ENCODE results near the gene C4orf36. TPM values are rescaled to one million over a fixed set of nuclear protein-coding genes. Genes with fewer than 3 reads are reported as not detected.
A peak's percentile ranks its signal among the peaks of the same experiment; 100 is the strongest.

C4orf36 gene
- total RNA-seq (2021): 3.1 and 5.3 TPM in 2 replicates
- percentile 44 among the genes with signal in this experiment for Bru-seq, nascent RNA
- BruChase-seq, experiment 1, labeled RNA remaining after a 2-hour chase: percentile 40 among the genes with signal in this experiment
- percentile 46 among the genes with signal in this experiment for BruChase-seq, experiment 2, labeled RNA remaining after a 6-hour chase
- long read RNA-seq, partial matches to known transcripts: 0 of 7 reads
- long read RNA-seq, other reads (novel, unspliced or antisense): 6 of 7 reads

DNA sequence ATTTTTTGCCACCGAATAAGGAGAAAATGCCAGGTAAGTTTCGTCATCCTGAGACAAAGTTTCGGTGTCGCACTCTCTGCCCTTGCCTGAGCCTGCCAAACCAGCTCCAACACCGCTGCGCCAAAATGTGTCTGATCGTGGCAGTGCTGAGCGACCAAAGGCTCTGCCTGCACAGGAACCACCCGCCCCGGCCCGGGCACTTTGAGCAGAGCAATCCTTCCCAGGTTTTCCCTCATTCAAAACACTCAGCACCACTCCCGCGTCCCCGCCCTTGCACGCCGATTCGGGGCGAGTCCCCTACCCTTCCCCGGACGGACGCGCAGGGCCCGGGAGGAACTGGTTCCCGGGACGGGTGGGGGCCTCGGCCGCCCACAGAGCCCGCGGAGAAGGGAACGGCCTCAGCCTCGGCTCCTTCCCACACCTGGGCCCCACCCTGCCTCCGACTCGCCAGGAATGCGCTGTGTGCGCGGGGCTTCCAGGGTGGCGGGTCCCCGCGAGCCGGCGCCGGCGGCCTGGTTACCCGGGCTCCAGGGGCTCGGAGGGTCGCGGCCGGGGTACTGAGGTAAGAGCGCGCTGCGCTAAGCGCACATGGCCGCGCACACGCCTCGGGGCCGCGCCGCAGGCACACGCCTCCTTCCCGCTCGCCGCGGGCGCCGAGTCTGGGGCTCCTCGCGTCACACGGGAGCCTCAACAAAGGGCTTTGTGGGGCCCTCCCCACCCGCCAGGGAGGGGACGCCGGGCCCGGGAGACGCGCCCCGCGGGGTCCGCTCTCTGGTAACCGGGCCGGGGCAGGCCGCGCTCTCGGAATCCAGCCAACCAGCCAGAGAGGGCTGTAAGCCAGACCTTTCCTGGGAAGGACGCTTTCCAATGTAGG, at the start of gene C4orf36:
Gene C4orf36 (minus strand): TSS at position 661 of the 874 bp plus-strand sequence. CDS start 902 bp downstream, outside the sequence.
- peak within 1 kb of the TSS; percentile 60 for H3K4me3 ChIP-seq (ENCODE audit: low read depth, low read length, poor library complexity, severe bottlenecking)
- peak; percentile 80 for DNase-seq (ENCODE audit: low spot score)
- POLR2A ChIA-PET (ENCODE audit: low non-redundant PET): no interaction called here
- H3K9me3 ChIP-seq (ENCODE audit: low read depth, low read length, poor library complexity, severe bottlenecking): no peaks in the 10 kb centered on the region
- intact Hi-C loops (cut with micrococcal nuclease; ENCODE audit: unreplicated experiment): loop anchor here (5.0 kb wide), 1 partner anchor 295 kb away; no protein-coding TSS in a partner anchor
- no peaks in the 10 kb centered on the region for H3K27me3 ChIP-seq (replicated peaks; ENCODE audit: insufficient read depth, low read depth, low read length, poor library complexity)
- BruUV-seq (replicated peaks): no TSS peak
- peaks cover 17% of the 10 kb centered on the region for H3K4me1 ChIP-seq (ENCODE audit: insufficient read depth, low read length, poor library complexity, severe bottlenecking)
- CTCF ChIA-PET: interaction anchor here (1.0 kb wide), 1 partner anchor 396 kb away, joined by 4 read pairs; no protein-coding TSS in a partner anchor
- TF ChIP-seq, protein P1, sequence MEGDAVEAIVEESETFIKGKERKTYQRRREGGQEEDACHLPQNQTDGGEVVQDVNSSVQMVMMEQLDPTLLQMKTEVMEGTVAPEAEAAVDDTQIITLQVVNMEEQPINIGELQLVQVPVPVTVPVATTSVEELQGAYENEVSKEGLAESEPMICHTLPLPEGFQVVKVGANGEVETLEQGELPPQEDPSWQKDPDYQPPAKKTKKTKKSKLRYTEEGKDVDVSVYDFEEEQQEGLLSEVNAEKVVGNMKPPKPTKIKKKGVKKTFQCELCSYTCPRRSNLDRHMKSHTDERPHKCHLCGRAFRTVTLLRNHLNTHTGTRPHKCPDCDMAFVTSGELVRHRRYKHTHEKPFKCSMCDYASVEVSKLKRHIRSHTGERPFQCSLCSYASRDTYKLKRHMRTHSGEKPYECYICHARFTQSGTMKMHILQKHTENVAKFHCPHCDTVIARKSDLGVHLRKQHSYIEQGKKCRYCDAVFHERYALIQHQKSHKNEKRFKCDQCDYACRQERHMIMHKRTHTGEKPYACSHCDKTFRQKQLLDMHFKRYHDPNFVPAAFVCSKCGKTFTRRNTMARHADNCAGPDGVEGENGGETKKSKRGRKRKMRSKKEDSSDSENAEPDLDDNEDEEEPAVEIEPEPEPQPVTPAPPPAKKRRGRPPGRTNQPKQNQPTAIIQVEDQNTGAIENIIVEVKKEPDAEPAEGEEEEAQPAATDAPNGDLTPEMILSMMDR (conservative IDR thresholded peaks at IDR 0.05; ENCODE audit: low read depth, low read length): no peak
- TF ChIP-seq EZH2 (IDR thresholded peaks at IDR 0.05; ENCODE audit: borderline replicate concordance, low read depth, low read length, poor library complexity, severe bottlenecking): no peak
- peak within 1 kb of the TSS; percentile 89 for H3K27ac ChIP-seq (ENCODE audit: low read depth, low read length, poor library complexity, severe bottlenecking)
- H3K36me3 ChIP-seq (ENCODE audit: insufficient read depth, low read length, poor library complexity, severe bottlenecking): no peaks in the 10 kb centered on the region

- Histone ChIP-seq H3K4me1 (ENCODE audit: insufficient read depth, low read length, poor library complexity, severe bottlenecking) (peaks cover 9% of the 10 kb centered on the region), H3K36me3 (ENCODE audit: insufficient read depth, low read length, poor library complexity, severe bottlenecking) (no peaks in the 10 kb centered on the region), H3K27me3 (replicated peaks; ENCODE audit: insufficient read depth, low read depth, low read length, poor library complexity) (no peaks in the 10 kb centered on the region), H3K27ac (ENCODE audit: low read depth, low read length, poor library complexity, severe bottlenecking) (no peak overlapping the region), H3K4me3 (ENCODE audit: low read depth, low read length, poor library complexity, severe bottlenecking) (no peak overlapping the region), H3K9me3 (ENCODE audit: low read depth, low read length, poor library complexity, severe bottlenecking) (no peaks in the 10 kb centered on the region)
- TF ChIP-seq, protein P1 (conservative IDR thresholded peaks at IDR 0.05; ENCODE audit: low read depth, low read length): no peak
- no peak for TF ChIP-seq EZH2 (IDR thresholded peaks at IDR 0.05; ENCODE audit: borderline replicate concordance, low read depth, low read length, poor library complexity, severe bottlenecking)
- ChIA-PET POLR2A (ENCODE audit: low non-redundant PET) (interaction anchor here (0.6 kb wide), 1 partner anchor 1030 kb away, joined by 8 read pairs; no protein-coding TSS in a partner anchor), CTCF (no interaction called here)
- intact Hi-C loops (cut with micrococcal nuclease; ENCODE audit: unreplicated experiment): no loop called here
- BruUV-seq (replicated peaks): no TSS peak
- DNase-seq (ENCODE audit: low spot score): no peak
Observed at GRCh38 chr4:86940920-86941460, 48.8 kb upstream of the C4orf36 start.

GRCh38 chr4:86939729-86940575, 47.7 kb upstream of the C4orf36 start:
- Histone ChIP-seq H3K36me3 (ENCODE audit: insufficient read depth, low read length, poor library complexity, severe bottlenecking) (no peaks in the 10 kb centered on the region), H3K4me3 (ENCODE audit: low read depth, low read length, poor library complexity, severe bottlenecking) (no peak overlapping the region), H3K4me1 (ENCODE audit: insufficient read depth, low read length, poor library complexity, severe bottlenecking) (peaks cover 9% of the 10 kb centered on the region), H3K27me3 (replicated peaks; ENCODE audit: insufficient read depth, low read depth, low read length, poor library complexity) (no peaks in the 10 kb centered on the region), H3K9me3 (ENCODE audit: low read depth, low read length, poor library complexity, severe bottlenecking) (no peaks in the 10 kb centered on the region), H3K27ac (ENCODE audit: low read depth, low read length, poor library complexity, severe bottlenecking) (no peak overlapping the region)
- POLR2A ChIA-PET (ENCODE audit: low non-redundant PET): interaction anchor here (0.5 kb wide), 1 partner anchor 17 kb away, joined by 4 read pairs; no protein-coding TSS in a partner anchor
- TF ChIP-seq EZH2 (IDR thresholded peaks at IDR 0.05; ENCODE audit: borderline replicate concordance, low read depth, low read length, poor library complexity, severe bottlenecking): no peak
- TF ChIP-seq, protein P1 (conservative IDR thresholded peaks at IDR 0.05; ENCODE audit: low read depth, low read length): no peak
- CTCF ChIA-PET: no interaction called here
- intact Hi-C loops (cut with micrococcal nuclease; ENCODE audit: unreplicated experiment): loop anchor here (5.0 kb wide), 1 partner anchor 67 kb away; no protein-coding TSS in a partner anchor
- no peak for DNase-seq (ENCODE audit: low spot score)
- no TSS peak for BruUV-seq (replicated peaks)
